COLO668 (cell line): ENCODE measurements around the gene TRERF1.

Source experiments
- DNase-seq: peaks from one replicate; lab custom pipeline; 2025; ENCODE audit not compliant: unreplicated experiment; lab: John Stamatoyannopoulos, UW

Gene TRERF1

GRCh38 chr6:42260396-42260888, 191.3 kb downstream of the TRERF1 start:
- no peak for DNase-seq

GRCh38 chr6:42259841-42260395, 191.8 kb downstream of the TRERF1 start:
- no peak for DNase-seq

- DNase-seq, result no peak
Measured at GRCh38 chr6:42259286-42259685, 192.4 kb downstream of the TRERF1 start.

- DNase-seq, result no peak
Measured at GRCh38 chr6:42257614-42258013, 194.1 kb downstream of the TRERF1 start.

- DNase-seq, result no peak
Measured at GRCh38 chr6:42257063-42257462, 194.7 kb downstream of the TRERF1 start.

- DNase-seq, result no peak
Measured at GRCh38 chr6:42255050-42255449, 196.7 kb downstream of the TRERF1 start.

- DNase-seq, result no peak
Measured at GRCh38 chr6:42254505-42254904, 197.2 kb downstream of the TRERF1 start.

GRCh38 chr6:42251911-42252637, 199.7 kb downstream of the TRERF1 start:
- peak; percentile 41 for DNase-seq

- no peak for DNase-seq
Measured at GRCh38 chr6:42251500-42251899, 200.2 kb downstream of the TRERF1 start.

- no peak for DNase-seq
Measured at GRCh38 chr6:42250274-42250931, 201.3 kb downstream of the TRERF1 start.

GRCh38 chr6:42249279-42249678, 202.4 kb downstream of the TRERF1 start:
- DNase-seq, result no peak

- DNase-seq, result no peak
Measured at GRCh38 chr6:42243046-42243445, 208.7 kb downstream of the TRERF1 start.

GRCh38 chr6:42241915-42242314, 209.8 kb downstream of the TRERF1 start:
- no peak for DNase-seq

- DNase-seq, result no peak
Measured at GRCh38 chr6:42239736-42240375, 211.9 kb downstream of the TRERF1 start.

- no peak for DNase-seq
Measured at GRCh38 chr6:42239333-42239732, 212.4 kb downstream of the TRERF1 start.

GRCh38 chr6:42237857-42238256, 213.9 kb downstream of the TRERF1 start:
- no peak for DNase-seq

GRCh38 chr6:42236682-42237473, 214.8 kb downstream of the TRERF1 start:
- no peak for DNase-seq

GRCh38 chr6:42236030-42236429, 215.7 kb downstream of the TRERF1 start:
- DNase-seq, result no peak

- DNase-seq, result no peak
Measured at GRCh38 chr6:42232035-42232434, 219.7 kb downstream of the TRERF1 start.

GRCh38 chr6:42230345-42231321, 221.1 kb downstream of the TRERF1 start:
- DNase-seq, result no peak
